ENCODE measurements around the gene MYO5B. TPM values are rescaled to one million over a fixed set of nuclear protein-coding genes. Genes with fewer than 3 reads are reported as not detected.

Gene MYO5B
- total RNA-seq, 4 donors from 2014 or later = 53.1 to 74.8 (median 55.2) TPM

GRCh38 chr18:50192995-50193795, 1.8 kb downstream of the MYO5B start:
- no peak overlapping the region for H3K4me3 ChIP-seq (ENCODE audit: low read depth, poor library complexity, severe bottlenecking)
- intact Hi-C loops (cut with DNase I; ENCODE audit: low total_unique reads) = no loop called here
- TF ChIP-seq, protein P1, sequence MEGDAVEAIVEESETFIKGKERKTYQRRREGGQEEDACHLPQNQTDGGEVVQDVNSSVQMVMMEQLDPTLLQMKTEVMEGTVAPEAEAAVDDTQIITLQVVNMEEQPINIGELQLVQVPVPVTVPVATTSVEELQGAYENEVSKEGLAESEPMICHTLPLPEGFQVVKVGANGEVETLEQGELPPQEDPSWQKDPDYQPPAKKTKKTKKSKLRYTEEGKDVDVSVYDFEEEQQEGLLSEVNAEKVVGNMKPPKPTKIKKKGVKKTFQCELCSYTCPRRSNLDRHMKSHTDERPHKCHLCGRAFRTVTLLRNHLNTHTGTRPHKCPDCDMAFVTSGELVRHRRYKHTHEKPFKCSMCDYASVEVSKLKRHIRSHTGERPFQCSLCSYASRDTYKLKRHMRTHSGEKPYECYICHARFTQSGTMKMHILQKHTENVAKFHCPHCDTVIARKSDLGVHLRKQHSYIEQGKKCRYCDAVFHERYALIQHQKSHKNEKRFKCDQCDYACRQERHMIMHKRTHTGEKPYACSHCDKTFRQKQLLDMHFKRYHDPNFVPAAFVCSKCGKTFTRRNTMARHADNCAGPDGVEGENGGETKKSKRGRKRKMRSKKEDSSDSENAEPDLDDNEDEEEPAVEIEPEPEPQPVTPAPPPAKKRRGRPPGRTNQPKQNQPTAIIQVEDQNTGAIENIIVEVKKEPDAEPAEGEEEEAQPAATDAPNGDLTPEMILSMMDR (IDR thresholded peaks at IDR 0.05) = no peak
- no peak for TF ChIP-seq POLR2A (IDR thresholded peaks at IDR 0.05)
- 3 to 9% methylated on average over 23 to 31 of the region's 31 CpGs for WGBS, 2 donors
- no peak for DNase-seq (ENCODE audit: low spot score in 2 of 2)

GRCh38 chr18:50190926-50191325, 4.0 kb downstream of the MYO5B start:
- no peak for DNase-seq (ENCODE audit: low spot score in 2 of 2)
- TF ChIP-seq POLR2A (IDR thresholded peaks at IDR 0.05) = no peak
- TF ChIP-seq, protein P1 (IDR thresholded peaks at IDR 0.05) = no peak
- intact Hi-C loops (cut with DNase I; ENCODE audit: low total_unique reads) = no loop called here
- WGBS, 2 donors = 26 to 31% methylated on average over 1 of the region's 1 CpG
- H3K4me3 ChIP-seq (ENCODE audit: low read depth, poor library complexity, severe bottlenecking) = no peak overlapping the region

- H3K4me3 ChIP-seq (ENCODE audit: low read depth, poor library complexity, severe bottlenecking) = no peak overlapping the region
- 64 to 71% methylated on average over 1 of the region's 1 CpG for WGBS, 2 donors
- intact Hi-C loops (cut with DNase I; ENCODE audit: low total_unique reads) = no loop called here
- DNase-seq (ENCODE audit: low spot score in 2 of 2) = no peak
- TF ChIP-seq POLR2A (IDR thresholded peaks at IDR 0.05) = no peak
- TF ChIP-seq, protein P1 (IDR thresholded peaks at IDR 0.05) = no peak
These were observed 4.7 kb downstream of the MYO5B start for GRCh38 chr18:50190236-50190635.

DNA sequence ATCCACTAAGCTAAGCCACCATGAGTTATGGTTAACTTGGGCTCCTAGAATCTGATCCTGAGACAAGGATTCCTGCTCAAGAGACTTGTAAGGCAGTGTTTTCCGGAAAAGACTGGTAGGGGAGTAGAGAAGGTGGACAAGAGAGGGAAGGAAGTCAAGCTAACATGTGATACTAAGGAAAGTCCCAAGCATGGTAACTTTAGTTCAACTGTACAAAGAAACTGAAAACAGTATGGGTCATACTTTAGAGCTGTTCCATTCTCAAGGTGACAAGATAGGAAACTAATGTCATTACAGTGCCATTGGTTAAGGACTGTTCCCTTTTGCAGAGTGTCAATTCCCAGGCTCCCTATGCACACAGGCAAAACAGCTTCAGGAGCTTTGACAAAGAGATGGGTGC, 5.8 kb downstream of the MYO5B start:
- intact Hi-C loops (cut with DNase I; ENCODE audit: low total_unique reads) = no loop called here
- WGBS, 2 donors = 82 to 96% methylated on average over 1 of the region's 1 CpG
- TF ChIP-seq, protein P1 (IDR thresholded peaks at IDR 0.05) = no peak
- DNase-seq (ENCODE audit: low spot score in 2 of 2) = no peak
- H3K4me3 ChIP-seq (ENCODE audit: low read depth, poor library complexity, severe bottlenecking) = no peak overlapping the region

GRCh38 chr18:50188652-50189051, 6.3 kb downstream of the MYO5B start:
- 78 to 82% methylated on average over 6 of the region's 6 CpGs for WGBS, 2 donors
- H3K4me3 ChIP-seq (ENCODE audit: low read depth, poor library complexity, severe bottlenecking) = no peak overlapping the region
- no peak for DNase-seq (ENCODE audit: low spot score in 2 of 2)
- TF ChIP-seq, protein P1 (IDR thresholded peaks at IDR 0.05) = no peak
- TF ChIP-seq POLR2A (IDR thresholded peaks at IDR 0.05) = no peak
- intact Hi-C loops (cut with DNase I; ENCODE audit: low total_unique reads) = no loop called here

- intact Hi-C loops (cut with DNase I; ENCODE audit: low total_unique reads) = no loop called here
- TF ChIP-seq, protein P1 (IDR thresholded peaks at IDR 0.05) = no peak
- no peak for TF ChIP-seq POLR2A (IDR thresholded peaks at IDR 0.05)
- WGBS, 2 donors = 91 to 92% methylated on average over 3 of the region's 3 CpGs
- DNase-seq (ENCODE audit: low spot score in 2 of 2) = no peak
- no peak overlapping the region for H3K4me3 ChIP-seq (ENCODE audit: low read depth, poor library complexity, severe bottlenecking)
These were observed 7.3 kb downstream of the MYO5B start for GRCh38 chr18:50187659-50188058.

Measured in lower leg skin (tissue), 4 donors.